Central memory CD8-positive, alpha-beta T cell (primary cell): Measurements from ENCODE around the gene COA6.

ENCODE experiments used
- ATAC-seq: fragments of 150-1000 bp; cut with Tn5 transposase; replicated peaks from 2 replicates; pipeline ENCODE4 v1.10.0; 2022; ENCODE audit warnings: mild to moderate bottlenecking, moderate FRiP score, moderate number of reproducible peaks; ENCODE audit not compliant: poor library complexity, severe bottlenecking; ENCODE audit errors: extremely low read depth
- DNase-seq, 2 donors: peaks; one replicate each; pipeline ENCODE4 v3.0.0; 2021; ENCODE audit warnings: low spot score in 2 of 2
- H3K27ac Mint-ChIP-seq: one replicate; pipeline ENCODE4 v1.8.0; 2022; ENCODE audit warnings: low read depth, mild to moderate bottlenecking, moderate library complexity, mixed read lengths
- H3K27me3 Mint-ChIP-seq: one replicate; pipeline ENCODE4 v1.8.0; 2022; ENCODE audit warnings: mixed read lengths
- H3K36me3 Mint-ChIP-seq: one replicate; pipeline ENCODE4 v1.8.0; 2022; ENCODE audit warnings: mild to moderate bottlenecking, moderate library complexity, mixed read lengths; ENCODE audit not compliant: insufficient read depth
- H3K4me1 Mint-ChIP-seq: one replicate; pipeline ENCODE4 v1.8.0; 2022; ENCODE audit warnings: mixed read lengths
- H3K4me3 Mint-ChIP-seq: one replicate; pipeline ENCODE4 v1.8.0; 2022; ENCODE audit warnings: mild to moderate bottlenecking, moderate library complexity, mixed read lengths
- H3K9me3 Mint-ChIP-seq: one replicate; pipeline ENCODE4 v1.8.0; 2022; ENCODE audit warnings: mixed read lengths

The COA6 gene

DNA sequence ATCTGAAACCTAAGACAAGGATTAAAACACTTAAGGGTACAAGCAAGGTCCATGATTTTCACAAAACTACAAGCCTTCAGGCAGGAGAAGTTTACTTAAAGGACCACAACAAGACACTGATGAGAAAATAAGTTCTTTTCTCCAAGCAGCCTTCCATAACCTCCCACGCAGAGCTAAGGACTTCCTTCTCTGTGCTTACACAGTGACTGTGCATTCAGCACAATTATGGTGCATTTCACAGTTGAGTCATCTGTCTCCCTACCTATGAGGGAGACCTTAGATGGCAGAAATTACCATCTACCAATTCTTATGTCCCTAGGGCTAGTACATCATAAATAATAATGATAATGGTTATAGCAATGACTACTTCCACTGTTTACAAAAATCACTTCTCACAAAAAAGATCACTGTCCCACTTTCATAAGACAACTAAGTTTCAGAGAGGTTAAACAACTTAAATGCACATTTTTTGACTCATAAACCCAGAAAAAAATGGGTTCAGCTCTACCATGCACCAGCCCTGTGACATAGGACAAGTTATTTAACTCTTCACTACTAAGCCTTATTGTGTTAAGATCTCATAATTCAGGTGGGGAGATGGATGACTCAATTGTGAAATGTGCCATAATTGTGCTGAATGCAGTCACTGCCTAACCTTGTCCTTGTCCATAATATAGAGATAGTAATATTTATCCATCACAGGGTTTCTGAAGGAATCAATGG is 60.5 kb downstream of the COA6 start:
- peaks cover 20% of the 10 kb centered on the region for H3K36me3 Mint-ChIP-seq
- H3K9me3 Mint-ChIP-seq = no peaks in the 10 kb centered on the region
- H3K4me3 Mint-ChIP-seq = no peak overlapping the region
- DNase-seq (no peak), ATAC-seq (no peak)
- H3K4me1 Mint-ChIP-seq = no peaks in the 10 kb centered on the region
- H3K27ac Mint-ChIP-seq = no peak overlapping the region
- H3K27me3 Mint-ChIP-seq = no peaks in the 10 kb centered on the region
